Measurements from ENCODE around the gene OR6B1.
"Not testable (repeated sequence)": the region's sequence is repeated elsewhere in the genome, so short reads cannot be mapped to it uniquely, and the experiment has no call there.

Gene OR6B1

GRCh38 chr7:144006029-144006691 lies 6.0 kb downstream of the OR6B1 start:
- DNase-seq (ENCODE audit: low read depth in 2 of 2): no peak

DNA sequence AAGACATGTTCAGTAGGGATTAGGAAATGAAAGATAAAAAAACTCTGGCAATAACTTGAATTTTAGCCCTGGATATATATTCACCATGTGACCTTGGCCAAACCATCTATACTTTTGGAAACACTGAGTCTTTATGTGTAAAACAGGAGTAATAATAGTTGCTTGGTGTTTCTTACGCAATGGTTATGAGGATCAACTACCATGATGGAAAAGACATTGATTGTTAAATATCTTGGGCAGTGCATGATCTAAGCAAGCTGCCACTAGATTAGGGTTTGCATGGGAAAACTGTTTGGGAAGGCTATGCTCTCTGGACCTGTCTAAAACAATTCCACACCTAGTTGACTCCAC lies 6.5 kb downstream of the OR6B1 start:
- no peak for DNase-seq (ENCODE audit: low read depth in 2 of 2)

DNA sequence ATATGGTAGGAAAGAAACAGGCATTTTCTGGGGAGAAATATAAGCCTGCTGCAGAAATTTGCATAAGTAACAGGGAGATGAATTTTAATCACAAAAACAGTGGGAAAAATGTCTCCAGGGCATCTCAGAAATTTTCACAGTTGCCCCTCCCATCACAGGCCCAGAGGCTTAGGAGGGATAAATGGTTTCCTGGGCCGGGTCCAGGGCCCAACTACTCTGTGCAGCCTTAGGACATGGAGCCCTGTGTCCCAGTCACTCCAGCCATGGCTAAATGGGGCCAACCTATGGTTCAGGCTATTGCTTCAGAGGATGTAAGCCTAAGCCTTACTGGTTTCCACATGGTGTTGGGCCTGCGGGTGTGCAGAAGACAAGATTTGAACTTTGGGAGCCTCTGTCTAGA lies 9.2 kb downstream of the OR6B1 start:
- DNase-seq (ENCODE audit: low read depth in 2 of 2): no peak

DNA sequence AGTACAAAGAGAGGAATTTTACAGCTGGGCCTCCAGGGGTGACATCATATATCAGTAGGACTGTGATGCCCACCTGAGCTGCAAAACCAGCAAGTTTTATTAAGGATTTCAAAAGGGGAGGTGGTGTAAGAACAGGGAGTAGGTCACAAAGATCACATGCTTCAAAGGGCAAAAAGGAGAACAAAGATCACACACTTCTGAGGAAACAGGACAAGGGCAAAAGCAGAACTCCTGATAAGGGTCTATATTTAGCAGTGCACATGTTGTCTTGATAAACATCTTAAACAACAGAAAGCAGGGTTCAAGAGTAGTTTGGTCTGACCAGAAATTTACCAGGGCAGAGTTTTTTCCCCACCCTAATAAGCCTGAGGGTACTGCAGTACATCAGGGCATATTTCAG lies 9.9 kb downstream of the OR6B1 start:
- not testable (repeated sequence) for DNase-seq (ENCODE audit: low read depth in 2 of 2)

GRCh38 chr7:144010821-144011220 lies 10.7 kb downstream of the OR6B1 start:
- not testable (repeated sequence) for DNase-seq (ENCODE audit: low read depth in 2 of 2)

DNA sequence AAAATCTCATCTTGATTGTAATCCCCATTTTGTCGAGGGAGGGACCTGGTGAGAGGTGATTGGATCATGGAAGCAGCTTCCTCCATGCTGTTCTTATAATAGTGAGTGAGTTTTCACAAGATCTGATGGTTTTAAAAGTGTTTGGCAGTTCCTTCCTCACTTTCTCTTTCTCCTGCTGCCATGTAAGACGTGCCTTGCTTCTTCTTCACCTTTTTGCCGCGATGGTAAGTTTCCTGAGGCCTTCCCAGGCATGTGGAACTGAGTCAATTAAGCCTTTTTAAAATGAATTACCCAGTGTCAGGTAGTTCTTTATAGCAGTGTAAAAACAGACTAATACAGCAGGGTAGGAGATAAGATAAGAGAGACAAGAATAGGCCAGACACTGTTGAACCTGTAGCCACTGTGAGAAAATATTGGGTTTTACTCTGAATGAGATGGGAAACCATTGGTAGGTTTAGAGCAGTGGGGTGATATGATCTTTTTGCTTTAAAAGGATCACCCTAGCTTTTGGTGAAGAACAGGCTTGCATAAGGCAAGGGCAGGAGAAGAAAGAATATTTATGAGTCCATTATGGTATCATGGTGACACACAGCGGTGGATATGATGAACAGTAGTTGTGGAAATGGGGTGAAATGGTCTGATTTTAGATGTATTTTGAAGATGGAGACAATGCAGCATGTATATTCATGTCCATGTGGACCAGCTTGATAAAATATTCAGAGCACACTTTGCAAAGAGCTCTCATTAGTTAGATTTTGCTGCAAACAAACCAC lies 11.5 kb downstream of the OR6B1 start:
- DNase-seq (ENCODE audit: low read depth in 2 of 2): no peak

- no peak for DNase-seq (ENCODE audit: low read depth in 2 of 2)
Observed at GRCh38 chr7:144018065-144018464, 17.9 kb downstream of the OR6B1 start.

GRCh38 chr7:144019457-144019856 lies 19.3 kb downstream of the OR6B1 start:
- DNase-seq (ENCODE audit: low read depth in 2 of 2): no peak

DNA sequence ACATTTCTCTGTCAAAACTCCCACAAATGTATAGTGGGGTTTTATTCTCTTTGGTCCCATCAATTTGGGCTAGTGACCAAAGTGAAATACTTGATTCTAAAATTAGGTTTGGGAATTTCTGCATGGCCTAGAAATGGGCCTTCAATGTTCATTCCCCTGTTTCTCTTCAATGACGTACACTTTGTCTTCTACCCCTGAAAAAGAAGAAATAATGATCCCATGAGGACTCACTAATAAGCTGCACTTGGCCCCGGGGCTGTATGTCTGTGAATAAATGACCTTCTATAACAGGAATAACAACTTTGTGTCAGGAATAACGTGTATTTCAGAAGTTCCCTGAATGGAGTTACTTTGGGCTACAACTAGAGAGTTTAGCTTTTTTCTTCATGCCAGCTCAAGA lies 20.2 kb downstream of the OR6B1 start:
- DNase-seq (ENCODE audit: low read depth in 2 of 2): no peak

- no peak for DNase-seq (ENCODE audit: low read depth in 2 of 2)
Observed at GRCh38 chr7:144022169-144022568, 22.0 kb downstream of the OR6B1 start.

- no peak for DNase-seq (ENCODE audit: low read depth in 2 of 2)
Observed at GRCh38 chr7:144023171-144023827, 23.2 kb downstream of the OR6B1 start.

GRCh38 chr7:144024213-144024612 lies 24.1 kb downstream of the OR6B1 start:
- no peak for DNase-seq (ENCODE audit: low read depth in 2 of 2)

- no peak for DNase-seq (ENCODE audit: low read depth in 2 of 2)
Observed at GRCh38 chr7:144026203-144026883, 26.2 kb downstream of the OR6B1 start.

GRCh38 chr7:144027070-144027469 lies 26.9 kb downstream of the OR6B1 start:
- no peak for DNase-seq (ENCODE audit: low read depth in 2 of 2)

GRCh38 chr7:144027974-144028373 lies 27.9 kb downstream of the OR6B1 start:
- DNase-seq (ENCODE audit: low read depth in 2 of 2): no peak

GRCh38 chr7:144028547-144028946 lies 28.4 kb downstream of the OR6B1 start:
- DNase-seq (ENCODE audit: low read depth in 2 of 2): no peak

DNA sequence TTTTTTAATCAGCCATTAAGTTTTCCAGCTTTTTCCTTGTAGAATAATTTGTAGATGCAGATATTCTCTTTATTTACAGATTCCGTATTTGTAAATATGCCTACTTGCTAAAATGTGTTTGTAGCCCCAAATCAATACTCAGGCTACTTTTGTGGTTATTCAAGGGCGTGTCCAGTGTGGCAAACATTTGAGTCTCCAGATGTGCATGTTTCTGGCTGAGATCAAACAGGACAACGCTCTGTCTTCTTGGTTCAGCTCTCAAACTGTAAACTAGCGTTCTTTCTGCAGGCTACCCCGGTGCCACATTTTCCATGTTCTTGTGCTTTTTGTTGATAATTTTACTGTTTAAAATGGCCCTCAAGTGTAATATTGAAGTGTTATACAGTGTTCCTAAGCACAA lies 32.4 kb downstream of the OR6B1 start:
- DNase-seq (ENCODE audit: low read depth in 2 of 2): no peak

- DNase-seq (ENCODE audit: low read depth in 2 of 2): no peak
Observed at GRCh38 chr7:144032985-144033709, 33.0 kb downstream of the OR6B1 start.

GRCh38 chr7:144035385-144035784 lies 35.3 kb downstream of the OR6B1 start:
- no peak for DNase-seq (ENCODE audit: low read depth in 2 of 2)

- DNase-seq (ENCODE audit: low read depth in 2 of 2): no peak
Observed at GRCh38 chr7:144036302-144036885, 36.3 kb downstream of the OR6B1 start.

- DNase-seq (ENCODE audit: low read depth in 2 of 2): no peak
Observed at GRCh38 chr7:144037414-144038035, 37.4 kb downstream of the OR6B1 start.

Measured in stimulated activated CD4-positive, alpha-beta T cell treated with anti-CD3 and anti-CD28 coated beads, Interleukin-12 subunit alpha, Interleukin-12 subunit beta, amount 100 ng/mL, for 24 hours (primary cell).